Keratinocyte (primary cell): ENCODE measurements around the gene BAIAP3. TPM values are rescaled to one million over a fixed set of nuclear protein-coding genes. Genes with fewer than 3 reads are reported as not detected.

Experiments
- DNase-seq: peaks from one replicate; pipeline ENCODE4 v3.0.0-alpha.2; 2011; ENCODE audit warnings: low read depth, missing footprints, low spot score
- FAIRE-seq: peaks from 2 replicates; lab custom pipeline; 2011; peaks lifted over from hg19 to GRCh38; lab: Jason Lieb, UNC
- H2AFZ ChIP-seq: 2 replicates; pipeline ENCODE4 v1.6.0; 2012; ENCODE audit warnings: low read length, control low read depth, inconsistent platforms; ENCODE audit not compliant: control insufficient read depth
- H3K27ac ChIP-seq: 2 replicates; pipeline ENCODE4 v1.5.1; 2011; ENCODE audit warnings: low read length; ENCODE audit not compliant: control insufficient read depth, insufficient read depth
- H3K27me3 ChIP-seq: 3 replicates; pipeline ENCODE4 v1.6.0; 2011; ENCODE audit warnings: low read length; ENCODE audit not compliant: control insufficient read depth, insufficient read depth; ENCODE audit errors: extremely low read depth
- H3K36me3 ChIP-seq, 2 experiments: 2 replicates in 1 of 2; 3 replicates in 1 of 2; pipeline ENCODE4 v1.5.1; 2011; ENCODE audit warnings: low read length in 2 of 2, mild to moderate bottlenecking in 1 of 2; ENCODE audit not compliant: control insufficient read depth in 2 of 2, insufficient read depth in 2 of 2; ENCODE audit errors: extremely low read depth in 1 of 2
- H3K4me1 ChIP-seq: 3 replicates; pipeline ENCODE4 v1.5.1; 2011; ENCODE audit warnings: low read length; ENCODE audit not compliant: control insufficient read depth, insufficient read depth; ENCODE audit errors: extremely low read depth
- H3K4me2 ChIP-seq: 3 replicates; pipeline ENCODE4 v1.6.0; 2011; ENCODE audit warnings: low read depth, low read length; ENCODE audit not compliant: control insufficient read depth, insufficient read depth; ENCODE audit errors: extremely low read depth
- H3K4me3 ChIP-seq, 3 experiments: fragments of 200-600 bp in 1 of 3; sonication (generic) in 1 of 3; 2 replicates in 2 of 3; 3 replicates in 1 of 3; pipeline ENCODE4 v1.5.1; 2011 to 2016; ENCODE audit warnings: low read length in 3 of 3, mild to moderate bottlenecking in 3 of 3, control low read depth in 2 of 3, inconsistent platforms in 1 of 3, low read depth in 1 of 3, mixed read lengths in 1 of 3, mixed run types in 1 of 3, moderate library complexity in 1 of 3; ENCODE audit not compliant: control insufficient read depth in 2 of 3, insufficient read depth in 2 of 3; ENCODE audit errors: extremely low read depth in 1 of 3
- H3K79me2 ChIP-seq: 2 replicates; pipeline ENCODE4 v1.6.0; 2012; ENCODE audit warnings: low read length; ENCODE audit not compliant: control insufficient read depth, insufficient read depth
- H3K9ac ChIP-seq: 3 replicates; pipeline ENCODE4 v1.6.0; 2011; ENCODE audit warnings: low read length; ENCODE audit not compliant: control insufficient read depth, insufficient read depth; ENCODE audit errors: extremely low read depth
- H3K9me1 ChIP-seq: 3 replicates; pipeline ENCODE4 v1.6.0; 2011; ENCODE audit warnings: low read length; ENCODE audit not compliant: control insufficient read depth, insufficient read depth; ENCODE audit errors: extremely low read depth
- H3K9me3 ChIP-seq: 2 replicates; pipeline ENCODE4 v1.5.1; 2012; ENCODE audit warnings: low read depth, low read length; ENCODE audit not compliant: control insufficient read depth
- H4K20me1 ChIP-seq: 3 replicates; pipeline ENCODE4 v1.6.0; 2011; ENCODE audit warnings: low read length; ENCODE audit not compliant: control insufficient read depth, insufficient read depth; ENCODE audit errors: extremely low read depth
- CTCF ChIP-seq, 3 experiments: IDR thresholded peaks in 1 of 3; conservative IDR thresholded peaks in 1 of 3; optimal IDR thresholded peaks in 1 of 3; 2 replicates in 2 of 3; 3 replicates in 1 of 3; pipeline versions ENCODE3 to v1.5.1; 2011; ENCODE audit warnings: low read length in 3 of 3, mild to moderate bottlenecking in 3 of 3, moderate library complexity in 2 of 3, control low read depth in 1 of 3, inconsistent platforms in 1 of 3; ENCODE audit not compliant: insufficient read depth in 2 of 3; ENCODE audit errors: extremely low read depth in 1 of 3
- EZH2 ChIP-seq: IDR thresholded peaks from one replicate; pipeline ENCODE4 v1.6.1; 2012; ENCODE audit warnings: inconsistent platforms, mild to moderate bottlenecking, low read length, moderate library complexity
- dilution Hi-C: fragments of 300-500 bp; cut with MboI; formaldehyde crosslinking; loops from one replicate; pipeline ENCODE4 v1.7.0; 2020; ENCODE audit warnings: low sequenced_read_pairs; ENCODE audit not compliant: extremely low pct_ligation_motif_present
- polyA plus RNA-seq, 5 experiments: library from polyadenylated mRNA; depleted of rRNA in 3 of 5; stranded (reverse) in 3 of 5; stranded (forward) in 1 of 5; unstranded in 1 of 5; fragments of >200 nt; gene quantifications; 1 replicate in 1 of 5; 2 replicates in 3 of 5; 3 replicates in 1 of 5; pipeline versions ENCODE4 v1.2.1 to v1.2.3, GENCODE V29; 2011 to 2012; ENCODE audit warnings: missing spikeins in 2 of 5, low read depth in 1 of 5, low replicate concordance in 1 of 5

Gene BAIAP3
- polyA plus RNA-seq, 1 donor (not counting 4 experiments of a cell fraction or from before 2014, with no cell fraction given) = not detected

- H3K9me1 ChIP-seq = no peaks in the 10 kb centered on the region
- H3K4me1 ChIP-seq = no peaks in the 10 kb centered on the region
- TF ChIP-seq EZH2 (peak; percentile 46), CTCF (optimal IDR thresholded peaks at IDR 0.05 in 1 of 3, IDR thresholded peaks at IDR 0.05 in 1 of 3, conservative IDR thresholded peaks at IDR 0.05 in 1 of 3; ENCODE audit: extremely low read depth in 1 of 3, insufficient read depth in 2 of 3, low read length in 3 of 3) (no peak)
- H3K27me3 ChIP-seq = peaks cover 71% of the 10 kb centered on the region
- FAIRE-seq (no peak), DNase-seq (no peak)
- no peak overlapping the region for H2AFZ ChIP-seq
- dilution Hi-C loops = no loop called here
- H4K20me1 ChIP-seq = peaks cover 5% of the 10 kb centered on the region
- no peaks in the 10 kb centered on the region for H3K79me2 ChIP-seq
- H3K27ac ChIP-seq = no peak overlapping the region
- H3K9ac ChIP-seq = no peak overlapping the region
- no peaks in the 10 kb centered on the region for H3K9me3 ChIP-seq
- peak overlapping the region; percentile 27 for H3K4me2 ChIP-seq
- H3K4me3 ChIP-seq = no peak overlapping the region
- H3K36me3 ChIP-seq = no peaks in the 10 kb centered on the region
Observed at GRCh38 chr16:1333854-1334700, 632 bp downstream of the BAIAP3 start.

GRCh38 chr16:1334739-1335138 is 1.3 kb downstream of the BAIAP3 start:
- peaks cover 5% of the 10 kb centered on the region for H4K20me1 ChIP-seq
- dilution Hi-C loops = no loop called here
- no peaks in the 10 kb centered on the region for H3K36me3 ChIP-seq
- peaks cover 71% of the 10 kb centered on the region for H3K27me3 ChIP-seq
- H3K27ac ChIP-seq = no peak overlapping the region
- H2AFZ ChIP-seq = no peak overlapping the region
- H3K9ac ChIP-seq = no peak overlapping the region
- H3K4me2 ChIP-seq = no peak overlapping the region
- no peaks in the 10 kb centered on the region for H3K4me1 ChIP-seq
- no peaks in the 10 kb centered on the region for H3K9me3 ChIP-seq
- DNase-seq (no peak), FAIRE-seq (no peak)
- no peaks in the 10 kb centered on the region for H3K79me2 ChIP-seq
- H3K4me3 ChIP-seq = no peak overlapping the region
- no peak for TF ChIP-seq CTCF (optimal IDR thresholded peaks at IDR 0.05 in 1 of 3, IDR thresholded peaks at IDR 0.05 in 1 of 3, conservative IDR thresholded peaks at IDR 0.05 in 1 of 3; ENCODE audit: extremely low read depth in 1 of 3, insufficient read depth in 2 of 3, low read length in 3 of 3)
- TF ChIP-seq EZH2 = peak; percentile 62
- H3K9me1 ChIP-seq = no peaks in the 10 kb centered on the region
